Superior temporal gyrus (tissue), 1 donor: ENCODE results near the gene MECR.

ENCODE experiments used
- DNase-seq: peaks from one replicate; pipeline ENCODE4 v3.0.0-alpha.2; 2016; ENCODE audit errors: extremely low spot score

The MECR gene

DNA sequence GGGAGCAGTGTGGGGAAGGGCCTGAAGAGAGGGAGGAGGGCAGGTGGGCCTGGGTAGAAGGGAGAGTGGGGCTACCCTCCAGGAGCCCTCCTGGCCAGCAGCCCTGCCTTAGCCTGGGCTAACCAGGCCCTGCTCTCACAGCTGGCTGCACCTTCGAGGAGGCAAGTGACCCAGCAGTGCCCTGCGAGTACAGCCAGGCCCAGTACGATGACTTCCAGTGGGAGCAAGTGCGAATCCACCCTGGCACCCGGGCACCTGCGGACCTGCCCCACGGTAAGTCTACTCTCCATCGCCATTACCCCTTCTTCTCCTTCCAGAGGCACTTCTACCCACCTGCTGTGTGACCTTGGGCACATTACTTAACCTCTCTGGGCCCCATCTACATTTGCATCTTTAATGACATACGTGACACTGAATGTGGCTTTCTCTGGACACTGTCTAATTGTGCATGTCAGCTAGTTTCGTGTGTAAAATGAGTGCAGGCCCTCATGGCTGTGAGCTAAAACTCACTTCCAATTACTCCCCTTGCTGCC is 24.5 kb upstream of the MECR start:
- DNase-seq, result no peak

DNA sequence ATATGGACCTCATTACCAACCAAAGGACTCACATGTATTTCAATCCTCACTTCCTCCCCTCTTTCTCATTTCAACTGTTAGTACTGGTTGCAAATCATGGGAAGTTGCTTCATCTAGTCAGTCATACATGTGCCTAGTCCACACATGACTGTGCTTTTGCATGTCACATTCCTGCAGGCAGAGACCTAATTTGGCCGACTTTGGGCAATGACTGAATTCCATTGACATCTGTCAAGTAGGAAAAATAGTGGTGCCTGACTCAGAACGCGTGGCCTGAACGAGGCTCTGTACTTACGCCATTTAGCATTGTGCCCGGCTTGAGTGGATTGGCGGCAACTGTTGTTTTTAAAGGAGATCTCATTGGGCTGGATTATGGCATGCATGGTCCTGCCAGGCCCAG is 23.6 kb upstream of the MECR start:
- no peak for DNase-seq

DNA sequence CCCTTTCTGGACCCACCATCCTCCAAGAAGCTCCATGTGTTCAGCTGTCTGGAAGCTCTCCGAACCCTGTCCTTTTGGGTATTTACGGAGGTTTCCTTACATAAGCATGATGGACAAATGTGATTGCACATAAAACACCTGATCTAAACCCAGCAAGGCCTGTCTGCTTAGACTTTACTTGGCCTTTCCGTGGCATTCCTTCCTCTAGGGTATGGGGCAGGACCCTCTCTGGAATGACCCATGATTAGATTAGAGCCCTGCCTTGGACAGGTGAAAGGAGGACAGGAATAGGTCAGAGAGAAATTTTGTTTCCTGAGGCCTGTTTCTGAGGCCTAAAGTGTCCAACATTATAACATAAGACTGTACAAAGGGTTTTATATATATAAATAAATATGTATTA is 22.4 kb upstream of the MECR start:
- DNase-seq, result no peak

DNA sequence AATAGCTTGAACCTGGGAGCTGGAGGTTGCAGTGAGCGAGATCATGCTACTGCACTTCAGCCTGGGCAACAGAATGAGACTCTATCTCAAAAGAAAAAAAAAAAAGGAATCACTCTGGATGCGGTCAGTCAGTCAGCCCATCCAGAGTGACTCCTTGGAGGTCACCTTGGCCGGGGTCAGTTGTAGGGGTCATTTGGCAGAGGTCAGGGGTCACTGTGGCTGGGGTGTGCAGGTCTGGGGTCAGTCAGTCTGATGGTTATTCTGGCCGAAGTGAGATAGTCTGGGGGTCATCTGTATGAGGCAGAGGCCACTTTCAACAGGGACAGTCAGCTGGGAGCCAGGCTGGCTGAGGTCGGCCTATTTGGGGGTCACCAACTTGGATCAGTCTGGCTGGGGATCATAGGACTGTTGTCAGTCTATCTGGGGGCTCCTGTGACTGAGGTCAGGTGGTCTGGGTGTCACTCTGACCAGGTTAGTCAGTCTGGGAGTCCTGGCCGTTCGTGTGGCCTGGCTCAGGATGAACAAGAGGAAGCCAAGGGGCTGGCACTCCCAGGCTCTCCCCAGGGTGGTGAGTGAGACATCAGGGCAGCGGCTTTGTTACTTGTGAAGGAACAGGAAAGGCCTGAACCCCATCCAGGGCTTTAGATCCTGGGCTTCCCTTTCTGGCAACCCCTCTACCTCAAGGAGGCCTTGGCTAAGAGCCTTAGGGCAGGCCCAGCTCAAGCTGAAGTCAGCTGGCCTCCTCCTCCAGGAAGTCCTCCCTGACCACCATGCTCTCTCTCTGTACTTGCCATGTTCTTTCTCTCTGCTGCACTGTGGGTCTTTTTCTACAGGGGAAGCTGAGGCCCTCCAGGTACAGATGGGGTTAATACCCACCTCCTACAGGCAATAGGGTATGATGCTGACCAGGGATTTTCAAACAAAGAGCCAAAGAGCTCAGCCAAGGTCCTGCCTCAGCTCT is 20.7 kb upstream of the MECR start:
- no peak for DNase-seq

DNA sequence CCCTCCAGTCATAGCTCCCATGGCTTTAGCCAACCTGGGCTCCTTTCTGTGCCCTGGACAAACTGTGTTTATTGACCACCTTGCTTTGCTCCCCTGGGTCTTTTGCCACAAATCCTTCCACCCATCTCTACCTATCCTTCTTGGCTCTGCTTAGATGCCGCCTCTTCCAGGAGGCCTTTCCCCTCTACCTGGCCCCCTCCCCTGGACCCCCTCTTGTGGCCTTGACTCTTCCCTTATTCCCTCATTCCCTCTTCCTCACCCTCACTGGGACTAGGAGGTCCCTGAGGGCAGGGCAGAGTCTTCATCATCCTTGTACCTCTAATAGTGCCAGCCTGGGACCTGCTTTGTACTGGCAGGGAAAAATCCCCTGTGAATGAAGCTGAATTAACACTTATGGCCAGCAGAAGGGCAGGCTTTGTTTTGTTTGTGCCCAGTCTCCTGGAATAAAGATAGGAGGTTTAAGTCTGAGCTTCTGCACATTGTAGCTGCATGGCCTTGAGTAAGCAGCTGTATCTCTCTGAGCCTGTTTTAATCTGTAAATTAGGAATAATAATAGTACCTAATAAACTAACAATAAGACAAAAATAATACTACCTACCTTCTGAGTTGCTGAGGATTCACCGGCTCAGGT is 19.3 kb upstream of the MECR start:
- no peak for DNase-seq

DNA sequence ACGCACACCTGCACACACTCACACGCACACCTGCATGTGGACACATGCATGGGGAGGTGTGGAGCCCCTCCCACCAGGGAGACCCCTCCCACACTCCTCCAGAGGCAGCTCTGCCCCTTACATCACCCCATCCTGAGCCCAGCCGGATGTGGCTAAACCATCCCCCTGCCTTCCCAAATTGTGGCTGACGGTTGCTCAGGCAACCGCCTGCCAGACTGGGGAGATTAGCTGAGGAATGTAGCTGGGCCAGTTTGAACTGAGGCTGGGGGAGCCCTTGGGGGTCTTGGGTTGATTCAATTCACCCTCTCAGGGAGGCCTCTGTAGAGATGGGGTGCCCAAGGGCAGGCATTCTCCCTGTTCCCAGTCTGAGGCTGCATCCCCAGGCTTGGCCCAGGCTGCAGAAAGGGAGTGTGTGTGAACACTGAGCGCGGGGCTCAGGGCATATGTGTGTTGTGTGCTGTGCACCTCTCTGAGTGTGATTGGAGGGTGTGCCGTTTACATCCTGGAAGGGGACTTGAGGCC is 18.5 kb upstream of the MECR start:
- DNase-seq, result no peak

DNA sequence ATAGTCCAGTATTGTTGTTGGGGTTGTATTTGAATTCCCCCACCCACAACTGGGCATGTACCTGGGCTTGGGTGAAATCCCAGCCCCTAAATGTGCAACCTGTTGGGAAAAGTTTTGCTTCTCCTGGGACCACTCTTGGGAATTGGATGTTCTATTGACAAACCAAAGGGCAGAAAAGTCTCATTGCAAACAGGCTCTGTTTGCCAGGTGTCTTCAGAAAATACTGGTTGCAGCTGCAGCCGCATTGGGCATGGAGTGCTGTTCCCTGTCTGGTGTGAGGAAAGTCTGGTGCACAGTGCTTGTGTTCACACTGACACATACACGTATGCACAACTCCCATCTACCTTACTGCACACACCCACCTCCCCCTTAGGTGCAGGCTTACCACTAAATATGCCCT is 17.7 kb upstream of the MECR start:
- DNase-seq, result no peak

DNA sequence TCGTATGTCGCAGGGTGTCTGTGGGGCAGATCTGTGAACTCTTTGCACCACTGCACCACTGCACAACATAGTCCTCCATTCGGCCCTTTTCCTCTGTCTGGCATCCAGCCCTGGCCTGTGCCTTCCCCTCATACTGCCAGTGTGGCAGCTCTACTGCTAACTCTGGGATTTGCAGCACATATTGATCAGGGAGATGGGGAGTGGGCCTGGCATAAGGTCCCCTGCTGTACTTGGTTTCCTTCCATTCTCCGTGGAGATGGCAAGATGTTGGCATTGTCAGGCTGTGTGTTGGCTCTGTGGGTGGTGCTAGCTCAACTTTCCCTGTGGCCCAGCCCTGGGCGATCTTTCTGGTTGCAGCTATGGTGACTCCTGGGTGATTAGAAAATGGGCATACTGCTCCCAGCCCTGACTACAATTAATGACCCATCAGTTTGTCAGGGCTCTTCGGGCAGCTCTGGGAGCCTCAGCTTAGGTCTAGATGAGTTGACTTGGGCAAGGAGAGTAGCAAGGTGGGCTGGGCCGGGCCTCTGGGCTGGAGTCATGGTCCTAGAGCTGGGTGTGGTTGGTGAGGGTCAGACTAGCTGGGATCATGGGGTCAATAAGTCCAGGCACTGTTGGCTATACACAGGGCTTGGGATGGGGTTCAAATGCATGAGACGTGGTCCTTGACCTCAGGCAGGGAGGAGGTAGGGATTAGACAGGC is 17.0 kb upstream of the MECR start:
- no peak for DNase-seq

DNA sequence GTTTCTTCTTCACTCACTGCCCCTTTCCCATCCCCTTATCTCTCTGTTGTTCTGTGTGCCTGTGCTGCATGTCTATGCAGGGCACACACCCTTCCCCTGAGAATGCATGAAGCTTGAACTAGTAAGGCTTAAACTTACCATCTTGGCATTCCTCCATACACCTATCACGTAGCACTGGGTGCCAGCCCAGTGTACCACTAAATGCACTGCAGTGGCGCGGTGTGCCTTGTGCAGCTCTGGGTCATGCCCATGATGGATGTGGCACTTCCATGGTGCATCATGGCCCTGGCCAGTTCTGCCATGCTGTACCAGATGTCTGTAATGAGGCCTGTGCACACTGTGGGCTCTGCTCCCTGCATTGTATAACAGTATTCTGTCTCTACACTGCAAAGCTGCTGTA is 16.3 kb upstream of the MECR start:
- DNase-seq, result no peak

DNA sequence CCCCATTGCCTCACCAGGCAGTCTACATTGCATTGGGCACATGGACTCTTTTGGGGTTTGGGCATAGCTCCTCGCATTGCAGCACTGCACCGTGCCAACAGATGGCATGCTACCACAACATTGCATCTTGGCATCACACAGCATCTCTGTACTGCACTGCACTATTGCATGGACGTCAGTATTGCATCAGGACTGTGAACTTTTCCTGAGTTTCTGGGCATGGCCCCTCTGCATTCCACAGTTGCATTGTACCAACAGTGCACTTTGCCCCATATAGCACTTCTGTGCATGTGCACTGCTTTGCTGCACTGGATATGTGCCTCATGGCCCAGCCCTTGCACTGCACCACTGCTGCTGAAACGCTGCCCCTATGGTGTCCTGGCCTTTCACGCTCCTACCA is 15.1 kb upstream of the MECR start:
- DNase-seq, result peak; percentile 68

DNA sequence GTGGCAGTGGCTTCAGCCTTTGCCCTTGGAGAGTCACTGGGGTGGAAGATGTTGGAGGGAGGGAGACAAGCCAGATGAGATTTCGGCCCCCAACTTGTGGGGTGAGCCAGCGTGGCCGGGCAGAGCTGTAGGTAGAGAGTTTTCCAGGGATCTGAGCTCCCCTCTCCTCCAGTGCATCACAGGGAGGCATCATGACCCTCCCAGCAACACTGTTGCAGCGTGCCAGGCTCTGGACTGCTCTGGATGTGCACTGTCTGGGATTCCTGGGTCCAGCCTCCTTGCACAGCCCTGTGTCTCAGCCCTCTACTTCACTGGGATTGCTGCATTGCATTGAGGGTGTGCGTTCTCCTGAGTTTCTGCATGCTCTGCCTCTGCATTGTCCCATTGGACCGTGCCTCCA is 14.5 kb upstream of the MECR start:
- DNase-seq, result no peak

DNA sequence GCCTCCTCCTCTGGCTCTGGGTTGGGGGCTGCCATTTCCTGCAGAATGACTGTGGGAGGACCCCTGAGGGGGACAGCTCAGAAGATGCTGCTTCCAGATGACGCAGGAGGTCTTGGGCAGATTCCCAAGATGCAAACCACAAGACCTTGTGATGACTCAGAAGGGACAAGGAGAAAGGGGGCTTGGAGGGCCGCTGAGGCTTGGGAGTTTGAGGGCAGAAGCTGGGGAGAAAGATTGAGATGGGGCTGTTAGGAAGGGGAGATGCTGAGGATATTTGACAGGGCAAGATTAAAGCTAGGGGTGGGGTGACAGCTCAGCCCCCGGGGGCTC is 13.1 kb upstream of the MECR start:
- DNase-seq, result no peak

DNA sequence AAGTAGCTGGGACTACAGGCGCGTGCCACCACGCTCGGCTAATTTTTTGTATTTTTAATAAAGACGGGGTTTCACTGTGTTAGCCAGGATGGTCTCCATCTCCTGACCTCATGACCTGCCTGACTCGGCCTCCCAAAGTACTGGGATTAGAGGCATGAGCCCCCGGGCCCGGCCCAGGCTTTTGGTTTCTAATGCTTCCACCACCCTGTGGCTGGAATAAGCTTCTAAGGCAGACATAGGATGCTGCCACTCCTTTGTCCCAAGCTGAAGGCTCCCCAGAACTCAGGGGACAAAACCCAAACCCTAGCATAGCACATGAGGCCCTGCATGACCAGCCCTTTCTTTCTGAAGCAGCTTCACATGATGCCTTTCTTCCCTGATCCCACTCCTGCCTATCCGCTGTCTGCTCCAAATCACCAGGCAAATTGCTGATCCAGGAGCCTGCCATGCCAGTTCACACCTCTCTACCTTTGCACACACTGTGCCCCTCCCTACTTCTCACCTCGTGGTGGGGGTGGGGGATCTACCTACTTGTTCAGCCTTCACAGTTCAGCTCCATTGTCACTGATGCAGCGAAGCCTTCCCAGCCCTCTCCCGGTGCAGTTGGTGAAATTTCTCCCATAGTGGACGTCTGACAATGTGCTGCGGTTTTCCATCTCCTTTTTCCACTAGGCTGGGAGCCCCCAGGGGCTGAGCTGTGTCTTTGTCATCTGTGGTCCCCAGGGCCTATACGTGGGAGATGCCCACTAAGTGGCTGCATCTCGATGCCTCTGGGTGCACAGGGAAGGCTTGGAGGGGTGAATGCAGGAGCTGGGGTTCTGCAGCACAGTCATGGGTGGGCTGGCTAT is 12.5 kb upstream of the MECR start:
- DNase-seq, result no peak

DNA sequence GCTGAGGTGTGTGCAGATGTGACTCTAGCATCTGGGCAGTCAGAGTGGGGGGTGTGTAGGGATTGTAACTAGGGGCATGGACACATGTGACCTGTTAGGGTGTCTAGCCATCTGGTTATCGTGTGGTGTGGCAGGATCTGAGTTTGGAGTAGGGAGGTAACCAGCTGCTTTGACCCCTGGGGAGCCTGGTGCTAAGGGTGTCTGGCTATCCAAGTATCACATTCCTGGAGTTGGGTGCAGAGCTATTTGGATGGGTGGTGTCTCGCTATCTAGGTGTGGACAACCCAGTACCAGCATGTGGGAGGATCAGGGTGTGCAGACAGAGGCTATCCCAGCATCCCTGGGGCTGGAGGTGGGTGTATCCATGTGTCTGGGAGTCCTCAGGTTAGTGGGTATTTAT is 10.3 kb upstream of the MECR start:
- no peak for DNase-seq

DNA sequence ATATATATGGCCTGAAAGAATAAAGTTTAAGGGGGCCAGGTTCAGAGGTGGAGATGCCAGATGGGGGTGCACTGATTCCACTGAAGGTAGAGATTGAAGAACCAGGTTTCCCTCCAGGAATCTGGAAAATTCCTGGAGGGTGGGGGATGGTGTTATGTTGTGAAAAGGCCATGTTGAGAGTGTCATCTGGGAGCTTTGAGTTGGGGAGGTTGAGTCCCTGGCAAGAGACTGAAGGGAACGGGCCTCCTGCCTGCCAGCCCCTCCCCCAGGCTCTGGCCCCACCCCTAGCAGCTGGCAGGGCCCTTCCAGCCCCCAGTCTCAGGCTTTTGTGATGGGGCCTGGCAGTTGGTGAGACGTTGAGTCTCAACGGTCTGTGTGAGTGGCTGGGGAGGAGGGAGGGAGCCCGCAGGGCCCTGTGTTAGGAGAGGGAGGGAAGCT is 9.7 kb upstream of the MECR start:
- DNase-seq, result no peak

DNA sequence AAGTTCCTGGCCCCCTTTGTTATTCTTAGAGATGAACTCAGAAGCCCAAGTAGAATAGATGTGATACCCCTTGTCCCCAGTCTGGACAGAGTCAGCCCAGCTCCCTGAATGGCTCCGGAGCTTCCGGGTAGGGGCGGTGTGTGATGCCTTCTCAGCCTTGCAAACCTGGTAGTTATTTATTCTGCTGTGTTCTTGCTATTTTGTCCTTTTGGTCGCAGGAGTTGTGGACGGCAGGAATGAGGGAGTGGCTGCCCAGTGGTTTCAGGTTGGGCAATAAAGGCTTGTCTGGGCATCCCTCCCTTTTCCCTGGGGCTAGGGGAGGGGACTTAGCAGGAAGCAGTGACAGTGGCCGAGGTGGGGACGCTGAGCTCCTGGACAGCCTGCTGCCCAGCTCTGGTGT is 8.4 kb upstream of the MECR start:
- no peak for DNase-seq

DNA sequence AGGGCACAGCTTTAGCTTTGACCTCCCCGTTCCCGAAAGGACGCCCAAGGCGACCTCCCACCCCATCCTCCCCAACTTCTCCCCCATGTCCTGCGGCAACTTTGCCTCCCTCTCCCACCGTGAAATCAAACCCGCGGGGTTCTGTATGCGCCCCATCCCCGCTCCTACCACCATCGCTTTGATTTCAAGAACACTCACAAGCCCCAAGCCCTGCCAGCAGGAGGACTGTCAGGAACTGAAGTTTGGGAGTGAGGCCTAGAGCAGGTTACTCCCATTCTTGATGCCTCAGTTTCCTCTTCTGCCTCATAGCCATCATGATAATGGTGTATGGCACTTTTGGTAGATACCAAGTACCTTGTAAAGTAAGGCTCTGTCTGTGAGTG is 7.9 kb upstream of the MECR start:
- no peak for DNase-seq

DNA sequence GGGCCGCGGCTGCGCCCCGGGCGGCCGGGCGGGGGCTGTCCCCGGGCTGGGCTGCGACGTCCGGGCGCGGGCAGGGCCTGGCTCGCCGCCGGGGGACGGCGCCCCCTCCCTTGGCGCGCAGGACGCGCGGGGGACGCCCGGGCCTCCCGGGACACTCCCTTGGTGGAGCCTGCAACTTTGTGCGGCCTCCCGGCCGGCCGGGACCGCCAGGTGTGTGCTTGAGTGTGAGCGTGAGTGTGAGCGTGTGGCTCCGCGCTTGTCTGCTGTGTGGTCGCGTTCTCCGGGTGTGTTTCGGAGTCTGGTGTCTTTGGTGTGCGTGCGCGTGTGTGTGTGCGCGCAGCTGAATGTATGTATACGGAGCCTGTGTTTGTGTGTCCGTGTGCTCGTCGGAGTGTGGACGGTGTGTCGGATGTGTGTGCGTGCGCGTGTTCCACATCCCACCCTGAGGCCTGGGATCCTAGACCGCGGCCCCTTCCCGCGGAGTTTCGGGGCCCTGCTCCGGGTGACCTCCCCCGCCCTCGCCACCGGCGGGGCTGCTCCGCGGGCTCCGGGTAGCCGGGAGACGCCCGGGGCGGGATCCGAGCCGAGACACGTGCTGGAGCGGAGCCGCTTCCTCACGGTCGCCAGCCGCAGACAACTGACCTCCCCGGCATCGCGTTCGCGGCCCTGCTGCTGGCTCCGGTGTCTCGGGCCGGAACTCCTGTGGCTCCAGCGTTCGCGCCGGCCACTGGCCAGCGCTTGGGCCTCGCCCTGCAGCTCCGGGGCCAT is 7.3 kb upstream of the MECR start:
- DNase-seq, result no peak

DNA sequence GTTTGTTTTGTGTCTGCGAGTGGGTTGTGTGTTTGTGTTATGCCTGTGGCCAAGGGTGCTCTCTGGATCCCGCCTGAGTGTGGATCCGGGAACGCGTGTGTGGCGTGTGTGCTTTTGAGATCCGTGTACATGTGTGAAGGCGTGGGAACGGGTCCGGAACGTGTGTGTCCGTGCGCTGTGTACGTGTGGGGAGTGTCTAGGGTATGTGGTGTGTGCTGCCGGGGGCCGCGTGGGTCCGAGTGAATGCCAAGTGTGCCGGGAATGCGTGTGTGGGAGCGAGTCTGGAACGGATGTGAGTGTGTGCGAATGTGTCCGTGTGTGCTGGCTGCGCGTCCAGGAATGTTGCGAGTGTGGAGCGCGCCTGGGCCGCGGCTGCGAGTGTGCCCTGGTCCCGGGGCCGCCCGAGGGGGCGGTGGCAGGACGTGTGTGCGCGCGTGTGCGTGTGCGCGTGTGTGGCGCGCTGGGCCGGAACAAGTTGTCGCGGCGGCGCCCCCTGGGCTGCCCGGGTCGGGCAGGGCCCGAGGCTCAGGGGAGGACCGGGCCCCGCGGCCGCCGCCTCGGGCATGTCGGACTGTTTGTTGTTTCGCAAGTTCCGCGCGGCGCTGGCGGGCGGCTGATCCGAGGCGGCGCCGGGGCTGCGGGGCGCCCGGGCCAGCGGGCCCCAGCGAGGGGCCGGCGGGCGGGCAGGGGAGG is 6.5 kb upstream of the MECR start:
- no peak for DNase-seq

DNA sequence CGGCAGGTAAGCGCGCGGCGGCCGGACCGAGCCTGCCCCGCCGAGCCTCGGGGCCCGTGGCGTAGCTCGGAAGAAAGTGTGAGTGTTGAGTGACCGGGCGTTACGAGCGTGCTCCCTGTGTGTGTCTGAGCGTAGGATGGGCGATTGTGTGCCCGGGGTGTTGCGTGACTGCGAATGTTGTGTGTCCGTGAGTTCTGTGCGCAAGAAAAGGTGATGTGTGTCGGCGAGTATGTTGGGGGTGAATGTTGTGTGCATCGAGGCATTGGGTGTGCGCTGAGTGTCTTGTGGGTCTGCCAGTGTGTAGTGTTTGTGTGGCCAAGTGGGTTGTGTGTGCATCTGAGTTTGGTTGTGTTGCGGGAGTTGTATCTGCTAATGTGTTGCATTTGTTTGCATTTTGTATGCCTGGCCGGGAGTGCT is 6.0 kb upstream of the MECR start:
- DNase-seq, result no peak
